Dermis microvascular lymphatic vessel endothelial cell (primary cell): ENCODE results near the gene TBC1D1. TPM values are rescaled to one million over a fixed set of nuclear protein-coding genes. Genes with fewer than 3 reads are reported as not detected.

Experiments
- DNase-seq, 2 donors: peaks; one replicate each; pipeline versions ENCODE4 v3.0.0 to v3.0.0-alpha.2; 2010; ENCODE audit warnings: low read depth in 2 of 2
- total RNA-seq: library from RNA; depleted of rRNA; stranded (reverse); fragments of >200 nt; gene quantifications from 2 replicates; pipeline ENCODE4 v1.2.1, GENCODE V29; 2014

TBC1D1 gene
- total RNA-seq, 1 donor from 2014 or later: 94.7 TPM

DNA sequence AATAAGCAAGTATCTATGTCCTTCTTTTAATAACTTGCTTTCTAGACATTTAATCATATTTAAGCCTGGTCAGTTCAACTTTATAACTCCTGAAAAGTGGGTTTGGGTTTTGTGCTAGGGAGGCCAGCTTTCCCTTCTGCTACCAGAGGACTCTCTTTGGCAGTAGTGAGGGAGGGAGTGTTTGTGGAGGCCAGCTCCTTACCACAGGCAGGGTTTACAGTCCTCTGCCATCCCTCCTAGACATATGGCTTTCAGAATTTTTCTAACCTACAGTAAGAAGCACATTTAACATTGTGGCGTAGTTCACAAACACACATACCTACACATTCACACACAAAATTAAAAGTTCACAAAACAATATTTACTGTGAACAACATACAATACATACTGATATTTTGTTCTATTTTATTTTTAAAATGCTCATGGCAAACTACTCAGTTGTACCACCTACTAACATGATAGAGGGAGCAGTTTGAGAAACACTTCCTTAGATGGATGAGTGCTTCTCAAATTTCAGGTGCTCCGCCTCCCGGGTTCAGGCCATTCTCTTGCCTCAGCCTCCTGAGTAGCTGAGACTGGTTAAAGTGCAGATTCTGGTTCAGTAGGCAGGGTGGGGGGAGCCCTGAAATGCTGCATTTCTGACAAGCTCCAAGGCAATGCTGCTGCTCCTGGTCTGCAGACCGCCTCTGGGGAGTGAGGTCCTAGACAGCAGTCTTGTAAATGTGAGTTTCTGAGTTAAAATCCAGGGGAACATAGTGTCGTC, 156.0 kb downstream of the TBC1D1 start:
- no peak for DNase-seq

DNA sequence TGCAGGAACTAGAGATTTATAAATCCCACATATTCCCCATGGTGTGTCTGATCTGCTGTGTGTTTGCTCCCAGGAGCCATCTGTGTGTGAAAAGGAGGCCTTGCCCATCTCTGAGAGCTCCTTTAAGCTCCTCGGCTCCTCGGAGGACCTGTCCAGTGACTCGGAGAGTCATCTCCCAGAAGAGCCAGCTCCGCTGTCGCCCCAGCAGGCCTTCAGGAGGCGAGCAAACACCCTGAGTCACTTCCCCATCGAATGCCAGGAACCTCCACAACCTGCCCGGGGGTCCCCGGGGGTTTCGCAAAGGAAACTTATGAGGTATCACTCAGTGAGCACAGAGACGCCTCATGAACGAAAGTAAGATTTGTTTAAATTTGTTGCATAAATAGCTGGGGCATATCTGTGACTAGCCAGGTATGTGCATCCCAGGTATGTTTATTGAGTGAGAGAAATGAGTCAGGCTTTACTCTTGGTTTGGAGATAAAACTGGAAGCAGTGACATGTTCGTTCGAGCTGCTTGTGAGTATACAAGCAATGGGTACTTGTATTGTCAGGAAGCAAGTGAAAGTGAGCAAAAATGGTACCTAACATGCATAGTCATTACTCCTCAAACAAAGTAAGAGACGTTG, 158.8 kb downstream of the TBC1D1 start:
- peak in 1 of 2 donors; percentile 55 for DNase-seq

DNA sequence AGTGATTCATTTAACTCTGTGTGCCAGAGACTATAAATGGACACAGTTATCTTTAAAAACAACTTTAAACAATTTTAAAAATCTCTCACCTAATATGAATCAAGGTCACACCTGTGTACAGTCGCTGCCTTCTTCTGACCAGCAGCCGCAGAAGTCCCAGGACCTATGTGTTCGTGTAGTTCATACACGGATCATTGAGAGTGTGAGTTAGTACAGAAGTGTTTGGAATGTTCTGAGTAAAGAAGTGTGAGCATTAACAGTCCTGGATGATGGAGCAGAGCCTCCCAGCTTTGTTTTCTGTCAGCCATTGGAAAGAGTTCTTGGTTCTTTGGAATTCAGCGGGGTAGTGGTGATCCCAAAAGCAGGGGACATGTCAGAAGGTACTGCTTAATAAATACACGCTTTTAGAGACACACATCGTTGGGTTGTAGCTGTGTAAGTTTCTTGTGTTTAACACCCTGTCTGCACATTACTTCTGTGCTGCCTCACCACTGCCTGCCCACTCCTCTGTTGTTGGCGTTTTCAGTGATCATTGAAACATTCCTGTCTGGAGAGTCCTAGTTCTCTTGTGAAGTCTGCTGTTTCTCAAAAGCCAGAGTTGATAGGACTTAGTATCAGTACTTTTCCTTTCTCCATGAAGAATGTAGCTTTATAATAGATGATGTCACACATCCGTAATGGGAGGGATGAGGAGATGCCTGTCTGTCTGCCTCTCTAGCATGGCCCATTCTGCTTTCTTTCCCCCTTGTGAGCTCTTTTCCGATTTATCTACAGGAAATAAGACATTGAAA, 159.9 kb downstream of the TBC1D1 start:
- peak; percentile 65 to 93 for DNase-seq

- peak; percentile 55 to 63 for DNase-seq
These were observed 164.7 kb downstream of the TBC1D1 start for GRCh38 chr4:38055566-38055965.

- peak; percentile 90 to 96 for DNase-seq
These were observed 165.3 kb downstream of the TBC1D1 start for GRCh38 chr4:38056011-38056685.

DNA sequence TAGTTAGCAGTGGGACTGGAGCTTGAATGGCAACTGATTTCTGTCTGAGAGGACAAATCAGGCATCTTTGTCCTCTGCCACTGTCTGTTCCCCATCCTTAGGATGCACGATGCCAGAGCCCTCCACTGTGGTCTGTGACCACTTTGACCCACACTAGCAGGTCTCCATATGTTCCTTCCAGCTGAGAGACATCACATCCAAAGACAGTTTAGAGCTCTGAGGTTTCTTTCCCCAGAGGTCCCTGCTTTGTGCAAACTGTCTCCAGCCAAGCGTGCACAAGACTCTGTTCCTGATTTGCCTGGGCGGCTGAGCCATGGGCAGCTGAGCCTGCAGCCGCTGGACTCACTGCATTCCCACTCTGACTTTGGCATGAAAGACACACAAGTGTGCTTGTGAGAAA, 167.3 kb downstream of the TBC1D1 start:
- no peak for DNase-seq

- peak in 1 of 2 donors; percentile 40 for DNase-seq
These were observed 170.0 kb downstream of the TBC1D1 start for GRCh38 chr4:38060829-38061431.

DNA sequence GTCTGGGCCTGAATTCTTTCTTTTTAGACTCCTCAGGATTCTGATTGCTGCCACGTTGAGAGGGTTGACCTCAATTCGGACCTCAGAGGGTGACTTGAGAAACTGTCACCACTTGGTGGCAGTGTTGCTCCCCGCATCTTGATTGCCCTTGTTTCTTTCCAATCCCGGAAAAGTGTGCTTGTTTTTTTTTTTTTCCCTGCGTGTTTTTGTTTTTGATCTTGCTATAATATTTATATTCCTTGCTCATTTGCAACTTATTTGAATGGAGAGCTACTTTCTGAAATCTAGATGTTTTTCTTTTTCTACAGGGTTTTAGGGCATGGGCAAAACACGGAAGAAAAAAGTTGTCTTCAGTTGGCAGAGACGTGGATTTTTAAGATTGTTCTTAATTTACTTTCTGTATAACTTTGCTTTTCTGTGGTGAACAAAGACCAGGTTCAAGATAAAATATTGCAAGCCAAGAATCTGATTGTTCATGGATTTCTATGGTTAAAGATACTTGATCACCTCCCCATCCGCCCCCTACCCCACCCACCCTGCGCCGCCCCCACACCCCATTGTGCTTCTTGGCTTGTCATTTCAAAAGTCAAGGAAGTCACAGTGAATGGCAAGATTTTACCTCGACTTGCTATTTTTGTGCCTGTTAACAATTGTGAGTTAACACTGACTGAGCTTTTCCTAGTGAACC, 171.3 kb downstream of the TBC1D1 start:
- DNase-seq: peak; percentile 76 to 85

DNA sequence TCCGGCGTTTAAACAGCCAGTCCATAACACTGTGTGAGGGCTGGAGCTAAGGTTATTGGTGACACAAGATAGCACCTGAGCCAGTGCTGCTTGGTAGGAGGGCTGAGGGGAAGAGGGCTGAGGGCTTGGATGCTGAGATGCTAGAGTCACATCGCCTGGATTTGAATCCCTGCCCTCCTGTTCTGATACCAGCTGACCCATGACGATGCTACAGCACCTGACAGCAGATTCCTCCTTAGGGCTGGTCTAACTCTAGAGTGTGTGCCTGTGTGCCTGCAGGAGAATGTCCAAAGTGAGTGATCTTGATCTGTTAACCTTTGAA, 171.9 kb downstream of the TBC1D1 start:
- DNase-seq: no peak

- DNase-seq: no peak
These were observed 174.3 kb downstream of the TBC1D1 start for GRCh38 chr4:38065176-38065575.

- DNase-seq: no peak
These were observed 175.0 kb downstream of the TBC1D1 start for GRCh38 chr4:38065900-38066299.

GRCh38 chr4:38067499-38067898, 176.6 kb downstream of the TBC1D1 start:
- no peak for DNase-seq

DNA sequence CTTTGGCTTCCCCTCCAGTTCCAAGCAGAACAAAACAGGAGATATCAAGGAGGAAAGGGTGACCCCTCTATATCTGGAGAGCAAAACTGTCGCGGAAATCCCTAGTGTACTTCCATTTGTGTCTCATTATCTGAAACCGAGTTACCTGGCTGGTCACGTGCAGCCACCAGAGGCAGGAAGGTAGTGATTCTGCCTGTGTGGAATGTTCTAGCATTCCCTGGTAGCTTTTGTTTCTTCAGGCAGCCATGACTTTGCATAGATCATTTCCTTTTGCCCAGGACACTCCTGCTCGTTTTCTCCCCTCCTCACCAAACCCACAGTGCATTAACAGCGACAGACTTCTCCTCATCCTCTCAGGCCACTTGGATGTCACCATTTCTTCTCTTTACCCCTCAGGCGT, 177.2 kb downstream of the TBC1D1 start:
- peak in 1 of 2 donors; percentile 74 for DNase-seq

- DNase-seq: peak; percentile 34 to 49
These were observed 178.4 kb downstream of the TBC1D1 start for GRCh38 chr4:38069271-38069760.

- DNase-seq: no peak
These were observed 181.0 kb downstream of the TBC1D1 start for GRCh38 chr4:38071801-38072431.

GRCh38 chr4:38072578-38072977, 181.7 kb downstream of the TBC1D1 start:
- DNase-seq: no peak

DNA sequence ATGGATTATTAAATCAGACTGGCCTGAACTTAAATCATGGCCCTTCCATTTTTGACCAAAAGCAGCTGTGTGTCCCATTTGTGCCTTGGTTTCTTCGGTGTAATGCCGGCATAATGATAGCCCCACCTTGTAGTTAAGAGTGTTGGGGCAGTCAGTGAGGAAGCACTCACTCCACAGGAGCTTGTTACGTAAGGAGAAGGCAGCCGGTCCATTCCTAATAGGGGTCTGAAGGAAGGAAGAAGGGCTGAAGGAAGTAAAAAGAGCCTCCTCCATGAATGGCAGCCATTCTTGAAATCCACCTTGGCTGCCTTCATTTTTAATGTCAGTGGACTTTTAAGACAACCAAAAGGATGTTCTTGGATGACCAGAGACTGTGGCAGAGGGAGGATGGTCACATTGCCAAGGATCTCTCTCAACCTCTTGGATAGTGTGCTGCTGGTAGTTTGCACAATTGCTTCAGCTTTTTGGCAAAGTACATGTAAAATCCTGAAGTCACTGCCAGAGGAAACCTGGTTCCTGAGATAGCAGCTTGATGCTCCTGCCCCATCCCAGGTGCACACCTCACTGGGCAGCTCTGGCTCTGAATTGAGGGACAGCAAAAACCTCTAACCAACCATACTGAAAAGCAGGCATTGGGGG, 182.8 kb downstream of the TBC1D1 start:
- no peak for DNase-seq

DNA sequence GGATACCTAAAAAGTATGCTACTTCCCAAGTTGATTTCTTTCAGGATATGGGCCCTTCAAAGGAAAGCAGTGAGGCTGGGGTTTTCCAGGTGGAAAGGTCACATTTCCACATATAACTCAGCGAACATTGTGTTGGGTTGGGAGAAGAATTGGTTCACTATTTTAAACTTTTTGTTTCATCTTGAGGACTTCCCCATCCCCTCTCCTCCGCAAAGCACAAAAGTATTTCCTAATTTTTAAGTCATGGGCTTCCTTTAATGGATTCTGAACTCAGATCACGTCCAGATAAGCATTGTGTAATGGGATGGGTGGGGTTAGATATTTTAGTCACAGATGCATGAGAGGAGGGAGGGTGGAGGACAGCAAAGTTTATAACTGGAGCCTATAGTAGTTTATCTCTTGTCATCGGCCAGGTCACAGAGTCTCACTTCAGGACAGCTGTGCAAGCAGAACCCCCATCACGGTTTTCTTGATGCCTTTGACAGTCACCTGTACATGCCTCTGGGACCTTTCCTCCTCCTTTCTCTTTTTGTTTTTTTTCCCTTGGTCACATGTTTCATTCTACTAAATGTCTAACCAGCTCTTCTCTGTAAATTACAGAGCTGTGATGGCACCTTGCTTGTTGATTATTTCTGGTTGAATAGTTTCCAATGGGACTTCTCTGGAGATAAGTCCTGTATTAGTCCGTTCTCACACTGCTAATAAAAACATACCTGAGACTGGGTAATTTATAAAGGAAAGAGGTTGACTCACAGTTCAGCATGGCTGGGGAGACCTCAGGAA, 184.7 kb downstream of the TBC1D1 start:
- peak in 1 of 2 donors; percentile 45 for DNase-seq

- DNase-seq: no peak
These were observed 185.3 kb downstream of the TBC1D1 start for GRCh38 chr4:38076153-38076669.
